HG03558 (cell line): ENCODE data around the gene ADAMTS14.
"Not testable (repeated sequence)": the region's sequence is repeated elsewhere in the genome, so short reads cannot be mapped to it uniquely, and the experiment has no call there.

ENCODE experiments used
- ATAC-seq: cut with Tn5 transposase; IDR thresholded peaks from one replicate; pipeline ENCODE4 v1.9.1; 2021; ENCODE audit warnings: moderate number of reproducible peaks; ENCODE audit not compliant: unreplicated experiment; ENCODE audit errors: extremely low read depth

ADAMTS14 gene, protein sequence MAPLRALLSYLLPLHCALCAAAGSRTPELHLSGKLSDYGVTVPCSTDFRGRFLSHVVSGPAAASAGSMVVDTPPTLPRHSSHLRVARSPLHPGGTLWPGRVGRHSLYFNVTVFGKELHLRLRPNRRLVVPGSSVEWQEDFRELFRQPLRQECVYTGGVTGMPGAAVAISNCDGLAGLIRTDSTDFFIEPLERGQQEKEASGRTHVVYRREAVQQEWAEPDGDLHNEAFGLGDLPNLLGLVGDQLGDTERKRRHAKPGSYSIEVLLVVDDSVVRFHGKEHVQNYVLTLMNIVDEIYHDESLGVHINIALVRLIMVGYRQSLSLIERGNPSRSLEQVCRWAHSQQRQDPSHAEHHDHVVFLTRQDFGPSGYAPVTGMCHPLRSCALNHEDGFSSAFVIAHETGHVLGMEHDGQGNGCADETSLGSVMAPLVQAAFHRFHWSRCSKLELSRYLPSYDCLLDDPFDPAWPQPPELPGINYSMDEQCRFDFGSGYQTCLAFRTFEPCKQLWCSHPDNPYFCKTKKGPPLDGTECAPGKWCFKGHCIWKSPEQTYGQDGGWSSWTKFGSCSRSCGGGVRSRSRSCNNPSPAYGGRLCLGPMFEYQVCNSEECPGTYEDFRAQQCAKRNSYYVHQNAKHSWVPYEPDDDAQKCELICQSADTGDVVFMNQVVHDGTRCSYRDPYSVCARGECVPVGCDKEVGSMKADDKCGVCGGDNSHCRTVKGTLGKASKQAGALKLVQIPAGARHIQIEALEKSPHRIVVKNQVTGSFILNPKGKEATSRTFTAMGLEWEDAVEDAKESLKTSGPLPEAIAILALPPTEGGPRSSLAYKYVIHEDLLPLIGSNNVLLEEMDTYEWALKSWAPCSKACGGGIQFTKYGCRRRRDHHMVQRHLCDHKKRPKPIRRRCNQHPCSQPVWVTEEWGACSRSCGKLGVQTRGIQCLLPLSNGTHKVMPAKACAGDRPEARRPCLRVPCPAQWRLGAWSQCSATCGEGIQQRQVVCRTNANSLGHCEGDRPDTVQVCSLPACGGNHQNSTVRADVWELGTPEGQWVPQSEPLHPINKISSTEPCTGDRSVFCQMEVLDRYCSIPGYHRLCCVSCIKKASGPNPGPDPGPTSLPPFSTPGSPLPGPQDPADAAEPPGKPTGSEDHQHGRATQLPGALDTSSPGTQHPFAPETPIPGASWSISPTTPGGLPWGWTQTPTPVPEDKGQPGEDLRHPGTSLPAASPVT

DNA sequence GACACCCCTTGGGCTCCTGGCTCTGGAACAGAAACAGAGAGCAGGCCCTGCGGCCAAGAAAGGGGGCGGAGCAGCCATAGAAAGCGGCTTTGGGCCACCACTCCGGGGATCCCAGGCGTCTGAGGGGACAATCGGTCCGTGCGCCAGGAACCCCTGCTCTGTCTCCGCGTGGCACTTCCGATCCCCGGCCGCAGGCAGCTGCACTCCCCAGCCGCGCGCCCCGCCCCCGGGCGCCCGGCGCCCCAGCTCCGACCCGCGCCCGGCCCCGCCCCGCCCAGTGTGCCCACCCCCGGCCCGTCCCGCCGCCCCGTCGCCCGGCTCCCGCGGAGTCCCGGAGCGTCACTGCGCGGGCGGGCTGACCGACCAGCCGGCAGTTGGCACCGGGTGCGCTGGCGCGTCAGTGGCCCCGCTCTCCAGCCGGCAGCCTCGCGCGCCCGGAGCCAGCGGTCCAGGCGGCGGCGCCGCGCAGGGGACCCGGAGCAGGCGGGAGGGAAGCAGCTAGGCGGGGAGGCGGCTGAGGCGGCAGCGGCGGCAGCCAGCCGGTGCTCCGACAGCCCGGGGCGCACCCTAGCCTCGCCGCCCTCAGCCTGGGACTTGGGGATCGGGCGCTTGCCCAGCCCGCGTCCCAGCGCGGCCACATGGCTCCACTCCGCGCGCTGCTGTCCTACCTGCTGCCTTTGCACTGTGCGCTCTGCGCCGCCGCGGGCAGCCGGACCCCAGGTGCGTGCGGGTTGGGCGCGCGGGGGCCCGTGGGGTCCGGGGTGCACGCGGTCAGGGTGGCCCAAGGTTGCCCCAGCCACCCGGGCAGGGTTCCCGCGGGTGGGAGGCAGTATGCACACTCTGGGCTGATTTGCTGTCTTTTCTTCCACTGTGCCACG is at the start of gene ADAMTS14:
Gene ADAMTS14, plus strand, starts transcription at position 342 of the 878 bp plus-strand sequence. Its CDS starts 297 bp downstream, at position 639.
- ATAC-seq: no peak

DNA sequence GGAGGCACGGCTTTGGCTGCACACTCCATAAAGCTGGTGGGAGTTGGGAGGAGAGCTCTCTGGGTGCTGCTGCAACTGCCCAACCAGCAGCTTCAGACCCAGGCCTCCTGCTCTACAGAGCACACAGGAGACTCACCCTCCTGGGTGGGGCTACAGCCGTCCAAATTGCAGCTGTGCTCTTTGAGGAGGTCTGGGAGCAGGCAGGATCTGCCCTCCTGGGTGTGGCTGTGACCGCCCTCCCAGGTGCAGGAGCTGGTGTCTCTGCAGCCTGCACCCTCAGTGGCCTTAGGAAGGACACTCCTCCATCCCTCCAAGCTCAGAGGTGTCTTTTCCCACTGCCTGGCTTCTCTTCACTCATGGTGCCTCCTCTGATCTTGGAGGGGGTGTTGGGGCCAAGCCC is 49.8 kb upstream of the ADAMTS14 start:
- no peak for ATAC-seq

DNA sequence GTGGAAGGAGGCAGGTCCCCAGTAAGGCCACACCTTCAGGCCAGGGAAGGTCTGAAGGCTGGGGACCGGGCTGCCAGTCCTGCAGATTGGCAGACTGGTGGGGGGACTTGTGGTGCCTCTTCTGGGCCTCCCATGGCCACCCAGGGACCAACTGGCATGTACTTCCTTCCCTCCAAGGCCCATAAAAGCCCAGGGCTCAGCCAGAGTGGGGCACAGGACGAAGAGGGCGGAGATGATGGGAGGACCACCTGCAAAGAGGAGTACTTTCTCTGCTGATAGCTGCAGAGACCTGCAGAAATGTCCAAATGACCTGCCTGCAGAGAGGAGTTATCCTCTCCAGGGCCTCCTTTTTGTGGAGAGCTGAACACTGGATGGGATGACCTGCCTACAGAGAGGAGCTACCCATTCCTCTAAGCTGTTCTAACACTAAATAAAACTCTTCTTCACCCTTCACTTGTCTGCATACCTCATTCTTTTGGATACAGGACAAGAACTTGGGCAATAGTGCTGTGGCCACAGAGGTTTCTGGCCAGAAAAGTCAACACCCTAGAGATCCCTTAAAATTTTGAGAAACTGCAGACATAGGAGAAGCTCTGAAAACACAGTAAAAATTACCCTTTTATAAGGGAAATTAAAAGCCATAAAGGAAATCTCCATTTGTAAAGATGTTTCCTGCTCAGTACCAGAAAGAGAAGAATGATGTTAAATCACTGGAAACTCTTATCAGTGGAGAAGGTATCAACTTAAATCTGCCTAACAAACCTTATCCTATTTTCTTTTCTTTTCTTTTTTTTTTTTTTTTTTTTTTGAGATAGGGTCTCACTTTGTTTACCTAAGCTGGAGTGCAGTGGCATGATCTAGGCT is 49.1 kb upstream of the ADAMTS14 start:
- no peak for ATAC-seq

DNA sequence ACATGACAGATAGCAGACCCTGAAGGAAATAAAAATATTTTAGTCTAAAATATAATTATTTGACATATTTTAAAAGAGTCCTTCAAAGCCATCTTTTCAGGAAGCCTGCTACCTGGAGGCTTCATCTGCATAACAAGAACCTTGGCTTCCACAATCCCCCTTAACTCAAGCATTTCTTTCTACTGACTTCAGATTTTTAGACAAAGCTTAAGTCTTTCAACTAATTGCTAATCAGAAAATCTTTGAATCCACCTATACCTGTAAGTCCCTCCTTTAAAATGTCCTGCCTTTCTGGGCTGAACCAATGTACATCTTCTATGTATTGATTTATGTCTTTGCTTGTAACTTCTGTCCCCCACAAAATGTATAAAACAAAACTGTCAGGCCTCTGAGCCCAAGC is 46.2 kb upstream of the ADAMTS14 start:
- no peak for ATAC-seq

DNA sequence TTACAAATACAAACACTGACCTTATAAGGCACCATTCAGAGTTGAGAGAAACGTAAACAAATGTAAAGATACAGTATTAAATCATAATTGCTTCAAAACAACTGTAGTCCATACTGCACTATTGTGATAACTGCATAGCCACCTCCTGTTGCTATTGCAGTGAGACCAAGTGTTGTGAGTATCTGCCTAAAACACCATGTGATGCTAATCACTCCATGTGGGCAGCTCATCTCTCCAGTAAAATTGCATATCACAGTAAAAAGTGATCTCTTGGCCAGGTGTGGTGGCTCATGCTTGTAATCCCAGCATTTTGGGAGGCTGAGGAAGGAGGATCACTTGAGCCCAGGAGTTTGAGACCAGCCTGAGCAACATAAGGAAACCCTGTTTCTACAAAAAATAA is 43.0 kb upstream of the ADAMTS14 start:
- ATAC-seq: no peak

DNA sequence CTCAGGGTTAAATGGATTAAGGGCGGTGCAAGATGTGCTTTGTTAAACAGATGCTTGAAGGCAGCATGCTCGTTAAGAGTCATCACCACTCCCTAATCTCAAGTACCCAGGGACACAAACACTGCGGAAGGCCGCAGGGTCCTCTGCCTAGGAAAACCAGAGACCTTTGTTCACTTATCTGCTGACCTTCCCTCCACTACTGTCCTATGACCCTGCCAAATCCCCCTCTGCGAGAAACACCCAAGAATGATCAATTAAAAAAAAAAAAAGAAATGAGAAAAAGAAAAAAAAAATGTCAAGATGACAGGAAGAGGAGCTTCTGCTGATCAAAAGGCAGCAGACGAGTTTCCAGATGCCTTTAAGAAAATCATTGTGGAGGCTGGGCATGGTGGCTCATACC is 40.6 kb upstream of the ADAMTS14 start:
- not testable (repeated sequence) for ATAC-seq

DNA sequence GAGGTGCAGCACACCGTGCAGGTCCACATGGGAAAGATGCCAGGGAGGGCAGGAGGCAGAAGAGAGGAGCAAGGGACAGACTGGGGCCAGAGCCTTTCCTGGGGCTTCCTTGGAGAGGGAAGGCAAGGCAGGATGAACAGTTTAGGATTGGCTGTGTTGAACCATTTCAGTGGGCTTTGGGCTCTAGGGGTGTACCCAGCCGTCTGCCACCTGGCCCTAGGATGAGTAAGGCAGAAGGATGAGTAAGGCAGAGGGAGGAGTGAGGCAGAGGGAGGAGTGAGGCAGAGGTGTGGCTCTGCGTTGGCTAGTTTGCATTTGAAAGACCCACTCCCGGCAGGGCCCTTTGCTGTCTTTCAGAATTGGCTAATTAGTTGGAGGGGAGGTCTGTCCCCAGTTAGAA is 38.3 kb upstream of the ADAMTS14 start:
- ATAC-seq: no peak

DNA sequence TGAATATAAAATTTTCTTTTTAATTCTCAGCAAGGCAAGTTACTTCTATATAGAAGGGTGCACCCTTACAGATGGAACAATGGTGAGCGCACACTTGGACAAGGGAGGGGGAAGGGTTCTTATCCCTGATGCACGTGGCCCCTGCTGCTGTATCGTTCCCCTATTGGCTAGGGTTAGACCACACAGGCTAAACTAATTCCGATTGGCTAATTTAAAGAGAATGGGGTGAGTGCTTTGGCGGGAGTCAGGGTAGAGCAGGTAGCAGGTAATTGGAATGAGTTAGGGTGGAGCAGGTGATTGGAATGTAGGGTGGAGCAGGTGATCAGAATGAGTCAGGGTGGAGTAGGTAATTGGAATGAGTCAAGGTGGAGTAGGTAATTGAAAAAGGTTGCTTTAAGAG is 37.8 kb upstream of the ADAMTS14 start:
- ATAC-seq: not testable (repeated sequence)

DNA sequence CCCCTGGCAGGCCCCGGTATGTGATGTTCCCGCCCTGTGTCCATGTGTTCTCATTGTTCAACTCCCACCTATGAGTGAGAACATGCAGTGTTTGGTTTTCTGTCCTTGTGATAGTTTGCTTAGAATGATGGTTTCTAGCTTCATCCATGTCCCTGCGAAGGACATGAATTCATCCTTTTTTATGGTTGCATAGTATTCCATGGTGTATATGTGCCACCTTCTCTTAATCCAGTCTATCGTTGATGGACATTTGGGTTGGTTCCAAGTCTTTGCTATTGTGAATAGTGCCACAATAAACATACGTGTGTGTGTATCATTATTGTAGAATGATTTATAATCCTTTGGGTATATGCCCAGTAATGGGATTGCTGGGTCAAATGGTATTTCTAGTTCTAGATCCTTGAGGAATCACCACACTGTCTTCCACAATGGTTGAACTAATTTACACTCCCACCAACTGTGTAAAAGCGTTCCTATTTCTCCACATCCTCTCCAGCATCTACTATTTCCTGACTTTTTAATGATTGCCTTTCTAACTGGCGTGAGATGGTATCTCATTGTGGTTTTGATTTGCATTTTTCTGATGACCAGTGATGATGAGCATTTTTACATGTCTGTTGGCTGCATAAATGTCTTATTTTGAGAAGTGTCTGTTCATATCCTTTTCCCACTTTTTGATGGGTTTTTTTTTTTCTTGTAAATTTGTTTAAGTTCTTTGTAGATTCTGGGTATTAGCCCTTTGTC is 32.5 kb upstream of the ADAMTS14 start:
- not testable (repeated sequence) for ATAC-seq

DNA sequence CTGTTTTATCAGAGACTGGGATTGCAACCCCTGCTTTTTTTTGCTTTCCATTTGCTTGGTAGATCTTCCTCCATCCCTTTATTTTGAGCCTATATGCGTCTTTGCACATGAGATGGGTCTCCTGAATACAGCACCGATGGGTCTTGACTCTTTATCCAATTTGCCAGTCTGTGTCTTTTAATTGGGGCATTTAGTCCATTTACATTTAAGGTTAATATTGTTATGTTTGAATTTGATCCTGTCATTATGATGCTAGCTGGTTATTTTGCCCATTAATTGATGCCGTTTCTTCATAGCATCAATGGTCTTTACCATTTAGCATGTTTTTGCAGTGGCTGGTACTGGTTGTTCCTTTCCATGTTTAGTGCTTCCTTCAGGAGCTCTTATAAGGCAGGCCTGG is 29.0 kb upstream of the ADAMTS14 start:
- ATAC-seq: not testable (repeated sequence)

DNA sequence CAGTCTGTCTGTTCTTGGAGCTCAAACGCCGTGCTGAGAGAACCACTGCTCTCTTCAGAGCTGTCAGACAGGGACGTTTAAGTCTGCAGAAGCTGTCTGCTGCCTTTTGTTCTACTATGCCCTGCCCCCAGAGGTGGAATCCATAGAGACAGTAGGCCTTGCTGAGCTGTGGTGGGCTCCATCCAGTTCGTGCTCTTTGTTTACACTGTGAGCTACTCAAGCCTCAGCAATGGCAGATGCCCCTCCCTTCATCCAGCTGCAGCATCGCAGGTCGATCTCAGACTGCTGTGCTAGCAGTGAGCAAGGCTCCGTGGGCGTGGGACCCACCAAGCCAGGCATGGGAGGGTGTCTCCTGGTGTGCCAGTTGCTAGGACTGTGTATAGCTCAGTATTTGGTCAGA is 27.3 kb upstream of the ADAMTS14 start:
- not testable (repeated sequence) for ATAC-seq

DNA sequence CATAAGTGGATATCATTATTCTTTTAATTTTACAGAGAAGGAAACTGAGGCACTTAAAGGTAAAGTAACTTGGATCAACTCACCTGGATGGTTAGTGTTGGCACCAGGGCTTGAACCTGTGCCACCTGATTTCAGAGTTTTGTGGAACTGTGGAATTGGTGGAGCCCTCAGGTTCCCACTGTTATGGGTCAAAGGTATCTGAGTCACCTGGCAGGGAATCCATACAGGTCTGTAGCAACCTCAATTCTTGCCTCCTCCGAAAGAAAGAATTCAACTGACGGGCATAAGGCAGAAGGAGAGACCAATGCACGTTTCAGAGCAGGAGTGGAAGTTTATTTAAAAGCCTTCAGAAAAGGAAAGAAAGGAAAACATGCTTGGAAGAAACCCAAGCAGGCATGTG is 25.2 kb upstream of the ADAMTS14 start:
- no peak for ATAC-seq

DNA sequence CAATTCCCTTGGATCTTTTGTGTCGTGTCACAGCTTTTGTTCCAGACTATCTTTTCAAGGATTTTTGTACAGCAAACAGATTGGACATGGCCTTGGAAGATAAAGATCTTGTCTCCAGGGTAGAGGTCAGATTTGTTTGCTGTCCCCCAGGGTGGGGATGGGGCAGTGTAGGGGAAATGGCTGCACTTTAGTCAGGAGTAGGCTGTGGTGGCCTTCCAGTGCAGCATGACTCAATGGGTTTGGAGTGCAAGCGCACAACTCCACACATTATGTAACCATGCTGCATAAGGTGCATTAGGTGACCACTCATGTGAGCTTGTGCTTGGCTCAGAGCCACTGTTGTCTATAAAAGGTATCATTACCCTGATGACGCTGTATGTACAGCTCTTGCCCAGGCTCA is 23.9 kb upstream of the ADAMTS14 start:
- no peak for ATAC-seq

DNA sequence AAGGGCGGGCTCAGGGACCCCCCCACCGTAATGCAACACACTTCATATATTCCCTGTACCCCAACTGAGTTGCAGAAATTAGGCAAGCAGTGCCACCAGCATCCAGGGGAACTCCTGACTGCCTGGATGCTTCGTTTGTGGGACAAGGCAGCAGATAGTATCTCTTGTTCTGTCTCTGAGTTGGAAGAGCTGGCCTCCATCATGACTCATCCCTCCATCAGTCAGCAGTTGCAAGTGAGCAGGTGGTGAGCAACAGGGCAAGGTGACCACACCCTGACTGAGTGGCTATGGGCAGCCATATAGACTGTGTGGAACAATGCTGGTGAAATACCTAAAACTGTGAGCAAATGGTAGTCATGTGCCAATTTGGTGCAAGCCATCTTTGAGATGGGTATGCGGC is 22.8 kb upstream of the ADAMTS14 start:
- no peak for ATAC-seq

DNA sequence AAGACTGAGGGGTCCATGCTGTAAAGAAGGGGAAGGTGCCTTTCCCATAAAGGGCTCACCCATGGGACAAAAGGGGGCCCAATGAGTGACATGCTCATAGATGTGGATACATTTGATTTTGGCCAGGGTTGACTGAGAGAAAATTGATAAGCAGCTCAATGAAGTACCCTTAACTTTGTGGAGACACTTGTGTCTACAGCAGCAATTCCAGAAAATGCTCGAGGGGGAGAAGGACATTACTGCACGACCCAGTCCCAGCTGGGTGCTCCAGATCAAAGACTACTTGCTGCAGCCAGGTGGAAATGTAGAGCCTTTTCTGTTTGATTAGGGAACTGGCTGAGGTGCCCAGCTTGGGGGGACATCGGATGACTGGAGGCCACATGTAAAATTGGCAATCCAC is 22.2 kb upstream of the ADAMTS14 start:
- ATAC-seq: no peak

DNA sequence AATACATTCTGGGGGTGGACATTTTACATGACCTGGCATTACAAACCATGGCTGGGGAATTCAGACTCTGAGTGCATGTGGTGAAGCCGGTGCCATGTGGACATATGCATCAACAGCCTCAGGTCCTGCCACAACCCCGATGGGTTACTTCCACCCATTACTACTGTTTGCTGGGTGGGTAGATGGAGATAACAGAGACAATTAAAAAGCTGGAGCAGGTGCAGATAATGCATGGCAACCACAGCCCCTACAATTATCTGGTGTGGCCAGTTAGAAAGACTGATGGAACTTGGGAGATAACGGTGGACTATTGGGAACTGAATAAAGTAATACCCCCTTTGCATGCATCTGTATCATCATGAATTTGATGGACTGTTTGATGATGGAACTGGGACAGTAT is 21.6 kb upstream of the ADAMTS14 start:
- ATAC-seq: no peak

DNA sequence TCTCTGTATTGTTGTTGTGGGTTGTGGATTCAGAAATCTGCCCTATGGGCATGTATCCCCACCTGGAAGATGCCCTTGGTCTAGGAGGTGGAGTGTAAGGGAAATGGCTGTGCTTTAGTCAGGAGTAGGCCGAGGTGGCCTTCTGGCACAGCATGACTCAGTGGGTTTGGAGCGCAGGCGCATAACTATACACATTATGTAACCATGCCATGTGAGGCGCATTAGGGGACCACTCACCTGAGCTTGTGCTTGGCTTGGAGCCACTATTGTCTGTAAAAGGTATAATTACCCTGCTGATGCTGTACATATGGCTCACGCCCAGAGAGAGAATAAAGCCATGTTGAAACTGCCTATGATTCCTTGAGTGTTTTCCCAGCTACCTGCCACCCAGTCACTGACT is 20.6 kb upstream of the ADAMTS14 start:
- no peak for ATAC-seq
